Peyer's patch (tissue), 4 donors: ENCODE data around the gene DISC1. TPM values are rescaled to one million over a fixed set of nuclear protein-coding genes. Genes with fewer than 3 reads are reported as not detected.
A peak's percentile ranks its signal among the peaks of the same experiment; 100 is the strongest.

Source experiments
- DNase-seq, 3 donors: peaks; one replicate each; pipeline ENCODE4 v3.0.0-alpha.2; 2017 to 2019
- H3K27ac ChIP-seq, 4 donors: fragments of 200-600 bp; sonication (generic); one replicate each; pipeline ENCODE4 v1.5.1; 2016 to 2019
- H3K27me3 ChIP-seq, 2 donors: fragments of 200-600 bp; sonication (generic); one replicate each; pipeline ENCODE4 v1.5.1; 2019
- H3K36me3 ChIP-seq, 3 donors: fragments of 200-600 bp; sonication (generic); one replicate each; pipeline ENCODE4 v1.5.1; 2016 to 2019
- H3K4me1 ChIP-seq, 4 donors: fragments of 200-600 bp; sonication (generic); one replicate each; pipeline ENCODE4 v1.5.1; 2016 to 2019
- H3K4me3 ChIP-seq, 4 donors: fragments of 200-600 bp; sonication (generic); 1 replicate in 3 of 4; 2 replicates in 1 of 4; pipeline ENCODE4 v1.5.1; 2016 to 2019; ENCODE audit warnings: mild to moderate bottlenecking in 1 of 4
- H3K9me3 ChIP-seq, 4 donors: fragments of 200-600 bp; sonication (generic); one replicate each; pipeline ENCODE4 v1.5.1; 2016 to 2019; ENCODE audit warnings: mild to moderate bottlenecking in 1 of 4
- POLR2A ChIP-seq, 2 donors: fragments of 450-650 bp; IDR thresholded peaks; one replicate each; pipeline ENCODE4 v1.5.1; 2017; ENCODE audit warnings: antibody characterized with exemption in 2 of 2, mild to moderate bottlenecking in 2 of 2, moderate library complexity in 2 of 2
- total RNA-seq, 4 donors: library from RNA; depleted of rRNA; stranded (reverse); fragments of >200 nt; gene quantifications; one replicate each; pipeline ENCODE4 v1.1.0, GENCODE V29; 2016
- TF ChIP-seq, protein P1 (sequence below), 6 experiments: fragments of 450-650 bp in 4 of 6; fragments of 200-600 bp in 2 of 6; sonication (generic) in 1 of 6; IDR thresholded peaks; one replicate each; pipeline ENCODE4 v1.5.1; 2017 to 2019; ENCODE audit warnings: antibody characterized with exemption in 6 of 6, mild to moderate bottlenecking in 3 of 6, moderate library complexity in 1 of 6

DISC1 gene
- total RNA-seq, 4 donors from 2014 or later = 2.3 to 39.6 (median 5.6) TPM

- peak overlapping the region; percentile 61 to 84 (median 74) for H3K27ac ChIP-seq
- DNase-seq = peak; percentile 55 to 72 (median 61)
- TF ChIP-seq, protein P1, sequence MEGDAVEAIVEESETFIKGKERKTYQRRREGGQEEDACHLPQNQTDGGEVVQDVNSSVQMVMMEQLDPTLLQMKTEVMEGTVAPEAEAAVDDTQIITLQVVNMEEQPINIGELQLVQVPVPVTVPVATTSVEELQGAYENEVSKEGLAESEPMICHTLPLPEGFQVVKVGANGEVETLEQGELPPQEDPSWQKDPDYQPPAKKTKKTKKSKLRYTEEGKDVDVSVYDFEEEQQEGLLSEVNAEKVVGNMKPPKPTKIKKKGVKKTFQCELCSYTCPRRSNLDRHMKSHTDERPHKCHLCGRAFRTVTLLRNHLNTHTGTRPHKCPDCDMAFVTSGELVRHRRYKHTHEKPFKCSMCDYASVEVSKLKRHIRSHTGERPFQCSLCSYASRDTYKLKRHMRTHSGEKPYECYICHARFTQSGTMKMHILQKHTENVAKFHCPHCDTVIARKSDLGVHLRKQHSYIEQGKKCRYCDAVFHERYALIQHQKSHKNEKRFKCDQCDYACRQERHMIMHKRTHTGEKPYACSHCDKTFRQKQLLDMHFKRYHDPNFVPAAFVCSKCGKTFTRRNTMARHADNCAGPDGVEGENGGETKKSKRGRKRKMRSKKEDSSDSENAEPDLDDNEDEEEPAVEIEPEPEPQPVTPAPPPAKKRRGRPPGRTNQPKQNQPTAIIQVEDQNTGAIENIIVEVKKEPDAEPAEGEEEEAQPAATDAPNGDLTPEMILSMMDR (IDR thresholded peaks at IDR 0.05) = no peak
- no peak for TF ChIP-seq POLR2A (IDR thresholded peaks at IDR 0.05)
- no peaks in the 10 kb centered on the region for H3K36me3 ChIP-seq
- peak overlapping the region; percentile 67 to 86 (median 69) for H3K4me3 ChIP-seq
- H3K9me3 ChIP-seq = no peaks in the 10 kb centered on the region
- H3K4me1 ChIP-seq = peaks cover 0 to 20% (median 4%) of the 10 kb centered on the region in 4 donors
- H3K27me3 ChIP-seq = no peaks in the 10 kb centered on the region
These were observed 493 bp downstream of the DISC1 start for GRCh38 chr1:231626951-231627614.

DNA sequence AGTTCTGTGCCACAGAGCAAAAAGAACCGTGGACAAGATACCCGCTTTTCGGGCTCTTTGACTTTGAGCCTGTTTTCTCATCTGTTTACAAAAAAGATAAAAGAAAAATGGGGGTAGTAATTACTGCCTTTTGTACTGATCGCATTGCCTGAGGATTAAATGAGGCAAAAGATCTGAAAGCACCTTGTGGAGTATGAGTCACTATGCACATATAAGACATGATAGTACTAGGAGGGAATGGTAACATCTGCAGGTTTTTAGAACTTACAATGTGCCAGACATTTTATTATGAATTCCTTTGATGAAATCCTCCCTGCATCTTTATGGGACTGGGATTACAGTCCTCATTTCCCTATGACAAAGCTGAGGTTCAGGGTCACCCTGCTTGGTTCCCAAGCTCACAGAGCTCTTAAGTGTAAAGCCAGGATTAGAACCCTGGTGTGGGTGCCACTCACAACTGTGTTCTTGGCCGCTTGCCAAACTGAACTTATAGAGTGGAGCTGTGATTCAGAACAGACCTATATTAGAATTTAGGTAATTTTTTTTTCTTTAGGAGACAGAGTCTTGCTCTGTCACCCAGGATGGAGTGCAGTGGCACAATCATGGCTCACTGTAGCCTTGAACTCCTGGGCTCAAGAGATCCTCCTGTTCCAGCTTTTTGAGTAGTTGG is 1.8 kb downstream of the DISC1 start:
- Histone ChIP-seq H3K36me3 (no peaks in the 10 kb centered on the region), H3K4me3 (no peak overlapping the region), H3K4me1 (peaks cover 0 to 20% (median 4%) of the 10 kb centered on the region in 4 donors), H3K27me3 (no peaks in the 10 kb centered on the region), H3K27ac (peak overlapping the region in 3 of 4 donors; percentile 15 to 74 (median 74)), H3K9me3 (no peaks in the 10 kb centered on the region)
- peak in 1 of 3 donors; percentile 32 for DNase-seq
- TF ChIP-seq, protein P1 (IDR thresholded peaks at IDR 0.05) = no peak
- TF ChIP-seq POLR2A (IDR thresholded peaks at IDR 0.05) = no peak

DNA sequence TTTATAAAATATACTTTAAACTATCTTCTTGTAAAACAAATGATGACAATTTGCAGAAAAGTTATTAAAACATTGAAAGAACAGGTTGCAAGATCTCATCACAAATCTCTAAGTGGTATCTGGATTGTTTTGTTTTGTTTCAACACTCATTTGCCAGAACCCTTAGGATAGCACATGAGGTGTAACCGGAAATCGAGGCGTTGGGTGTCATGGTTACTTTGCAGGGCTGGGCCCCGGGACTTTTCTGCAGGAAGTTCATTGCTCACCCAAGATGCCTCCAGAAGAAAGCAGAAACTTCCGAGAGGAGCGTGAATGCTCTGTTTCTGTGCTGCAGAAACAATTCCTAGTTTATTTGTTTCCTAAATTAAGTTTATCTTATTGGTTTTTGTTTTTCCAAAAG is 2.5 kb downstream of the DISC1 start:
- Histone ChIP-seq H3K36me3 (no peaks in the 10 kb centered on the region), H3K27me3 (no peaks in the 10 kb centered on the region), H3K4me1 (peaks cover 0 to 20% (median 4%) of the 10 kb centered on the region in 4 donors), H3K9me3 (no peaks in the 10 kb centered on the region), H3K4me3 (no peak overlapping the region), H3K27ac (no peak overlapping the region)
- TF ChIP-seq, protein P1 (IDR thresholded peaks at IDR 0.05) = no peak
- TF ChIP-seq POLR2A (IDR thresholded peaks at IDR 0.05) = no peak
- peak in 2 of 3 donors; percentile 36 to 63 for DNase-seq

DNA sequence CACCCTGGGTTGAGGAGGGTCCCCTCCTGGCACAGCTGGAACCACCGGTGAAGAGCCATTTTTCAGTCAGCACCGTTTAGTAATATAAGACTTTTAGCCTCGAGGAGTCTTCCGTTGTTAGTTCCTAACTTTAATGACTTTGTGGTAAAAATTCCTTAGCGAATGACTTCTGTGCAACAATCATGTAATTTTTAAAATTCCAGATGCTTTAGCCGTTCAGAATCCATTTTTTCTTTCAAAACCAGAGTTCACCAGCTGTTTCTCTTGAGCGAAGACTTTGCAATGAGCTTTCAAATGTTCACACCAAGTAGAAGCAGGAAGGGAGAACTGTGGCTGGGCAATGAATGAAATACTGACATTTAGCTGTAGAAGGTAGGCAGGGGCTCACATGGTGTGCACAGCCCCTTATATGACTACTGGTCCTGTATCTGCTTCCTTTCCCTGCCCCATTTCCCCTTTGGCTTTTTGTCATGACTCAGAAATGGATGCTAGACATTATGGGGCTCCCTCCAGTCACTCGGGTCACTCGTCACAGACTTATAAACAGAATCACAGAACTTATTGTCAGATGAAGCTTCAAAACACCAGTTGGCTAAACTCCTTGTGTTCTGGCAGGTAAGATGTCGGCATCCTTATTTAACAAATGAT is 4.1 kb downstream of the DISC1 start:
- H3K4me3 ChIP-seq = no peak overlapping the region
- no peaks in the 10 kb centered on the region for H3K9me3 ChIP-seq
- no peak overlapping the region for H3K27ac ChIP-seq
- H3K36me3 ChIP-seq = no peaks in the 10 kb centered on the region
- DNase-seq = no peak
- H3K27me3 ChIP-seq = no peaks in the 10 kb centered on the region
- H3K4me1 ChIP-seq = peaks cover 0 to 19% (median 4%) of the 10 kb centered on the region in 4 donors
- TF ChIP-seq, protein P1 (IDR thresholded peaks at IDR 0.05) = no peak
- TF ChIP-seq POLR2A (IDR thresholded peaks at IDR 0.05) = no peak

GRCh38 chr1:231631717-231632116 is 5.1 kb downstream of the DISC1 start:
- Histone ChIP-seq H3K4me3 (no peak overlapping the region), H3K36me3 (no peaks in the 10 kb centered on the region), H3K27me3 (no peaks in the 10 kb centered on the region), H3K27ac (no peak overlapping the region), H3K4me1 (peaks cover 0 to 12% (median 0%) of the 10 kb centered on the region in 4 donors), H3K9me3 (no peaks in the 10 kb centered on the region)
- TF ChIP-seq POLR2A (IDR thresholded peaks at IDR 0.05) = no peak
- TF ChIP-seq, protein P1 (IDR thresholded peaks at IDR 0.05) = no peak
- DNase-seq = no peak
